HCT116 (cell line): ENCODE results near the gene IGSF9B. TPM values are rescaled to one million over a fixed set of nuclear protein-coding genes. Genes with fewer than 3 reads are reported as not detected.

Source experiments
- ATAC-seq: fragments of 200-7000 bp; cut with Tn5 transposase; 2 replicates; pipeline ENCODE4 v1.9.1; 2020; ENCODE audit warnings: mild to moderate bottlenecking, moderate library complexity
- BruUV-seq: library from RNA; stranded (reverse); fragments of 400-500 nt; replicated peaks from 2 replicates; lab custom pipeline; 2021; lab: Mats Ljungman, UMichigan
- CTCF ChIA-PET: fragments of 300-600 bp; sonication (Branson Sonifier 250); formaldehyde crosslinking; loops from one replicate; lab custom pipeline; 2021; ENCODE audit warnings: antibody characterized with exemption; lab: Charles Lee
- POLR2A ChIA-PET: fragments of 300-600, 350-600 bp; sonication (Branson Sonifier 250); formaldehyde crosslinking; loops from one replicate; lab custom pipeline; 2021; ENCODE audit warnings: antibody characterized with exemption; lab: Charles Lee
- RAD21 ChIA-PET, 2 experiments: fragments of 300-600 bp; sonication (Branson Sonifier 250); formaldehyde crosslinking; loops; one replicate each; lab custom pipeline; 2023; ENCODE audit warnings: low total read pairs in 2 of 2; ENCODE audit not compliant: uncharacterized antibody in 2 of 2, unreplicated experiment in 2 of 2, low non-redundant PET in 1 of 2; lab: Charles Lee
- DNase-seq: peaks from one replicate; pipeline ENCODE4 v3.0.0-alpha.2; 2010; ENCODE audit warnings: low read depth, low spot score
- H2AFZ ChIP-seq: fragments of 200-600 bp; shearing (Covaris generic), sonication (generic); 2 replicates; pipeline ENCODE4 v1.6.1; 2017; ENCODE audit warnings: low read depth, mixed run types, mixed read lengths, antibody characterized with exemption, low read length; ENCODE audit not compliant: poor library complexity, severe bottlenecking
- H3K27ac ChIP-seq: 2 replicates; pipeline ENCODE4 v1.5.1; 2012; ENCODE audit warnings: low read depth, low read length
- H3K27me3 ChIP-seq: fragments of 200-600 bp; sonication (generic); 2 replicates; pipeline ENCODE4 v1.6.1; 2016; ENCODE audit warnings: mixed run types, low read length, mixed read lengths; ENCODE audit not compliant: insufficient read depth
- H3K36me3 ChIP-seq, 2 experiments: fragments of 200-500 bp in 1 of 2; fragments of 200-600 bp in 1 of 2; sonication (Bioruptor generic) in 1 of 2; sonication (generic) in 1 of 2; 2 replicates each; pipeline versions ENCODE4 v1.5.1 to v1.6.1; 2014 to 2016; ENCODE audit warnings: low read length in 2 of 2, inconsistent platforms in 1 of 2, mixed read lengths in 1 of 2, mixed run types in 1 of 2; ENCODE audit not compliant: insufficient read depth in 2 of 2, control insufficient read depth in 1 of 2
- H3K4me1 ChIP-seq, 2 experiments: fragments of 200-600 bp in 1 of 2; sonication (generic) in 1 of 2; 2 replicates each; pipeline versions ENCODE4 v1.5.1 to v1.6.1; 2012 to 2017; ENCODE audit warnings: low read length in 2 of 2, inconsistent platforms in 1 of 2, mild to moderate bottlenecking in 1 of 2, mixed read lengths in 1 of 2, mixed run types in 1 of 2, moderate library complexity in 1 of 2; ENCODE audit not compliant: insufficient read depth in 2 of 2, control insufficient read depth in 1 of 2
- H3K4me2 ChIP-seq: fragments of 200-600 bp; sonication (generic); 2 replicates; pipeline ENCODE4 v1.6.1; 2017; ENCODE audit warnings: mixed run types, low read length, mixed read lengths
- H3K4me3 ChIP-seq, 2 experiments: fragments of 200-600 bp in 1 of 2; sonication (generic) in 1 of 2; replicated peaks in 1 of 2; 2 replicates each; pipeline ENCODE4 v1.5.1; 2011 to 2016; ENCODE audit warnings: low read length in 2 of 2, control low read depth in 1 of 2, low read depth in 1 of 2, mild to moderate bottlenecking in 1 of 2, mixed read lengths in 1 of 2, mixed run types in 1 of 2
- H3K79me2 ChIP-seq: fragments of 200-600 bp; sonication (generic); 2 replicates; pipeline ENCODE4 v1.6.1; 2017; ENCODE audit warnings: mild to moderate bottlenecking, mixed run types, low read length, moderate library complexity, mixed read lengths; ENCODE audit not compliant: insufficient read depth
- H3K9ac ChIP-seq: fragments of 200-600 bp; sonication (generic); 2 replicates; pipeline ENCODE4 v1.6.1; 2016; ENCODE audit warnings: low read length, mixed read lengths
- H3K9me2 ChIP-seq: fragments of 200-600 bp; sonication (generic), shearing (Covaris generic); 2 replicates; pipeline ENCODE4 v1.6.1; 2017; ENCODE audit warnings: mixed run types, mild to moderate bottlenecking, moderate library complexity; ENCODE audit not compliant: insufficient read depth
- H3K9me3 ChIP-seq, 2 experiments: fragments of 200-500 bp in 1 of 2; fragments of 200-600 bp in 1 of 2; sonication (Bioruptor generic) in 1 of 2; sonication (generic) in 1 of 2; 2 replicates each; pipeline ENCODE4 v1.6.1; 2014 to 2017; ENCODE audit warnings: low read length in 2 of 2, mixed read lengths in 2 of 2, inconsistent platforms in 1 of 2, low read depth in 1 of 2, mild to moderate bottlenecking in 1 of 2, mixed run types in 1 of 2, moderate library complexity in 1 of 2; ENCODE audit not compliant: control insufficient read depth in 1 of 2, insufficient read depth in 1 of 2
- H4K20me1 ChIP-seq: fragments of 200-600 bp; sonication (generic), shearing (Covaris generic); 2 replicates; pipeline ENCODE4 v1.6.1; 2017; ENCODE audit warnings: mixed run types, mild to moderate bottlenecking, moderate library complexity; ENCODE audit not compliant: insufficient read depth
- CBX3 ChIP-seq: IDR thresholded peaks from 2 replicates; pipeline ENCODE4 v1.6.1; 2012; ENCODE audit warnings: low read depth
- CEBPB ChIP-seq: IDR thresholded peaks from 2 replicates; pipeline ENCODE4 v1.6.1; 2012; ENCODE audit warnings: low read depth
- CTCF ChIP-seq, 3 experiments: fragments of 200-600 bp in 1 of 3; sonication (generic) in 1 of 3; IDR thresholded peaks in 2 of 3; conservative IDR thresholded peaks in 1 of 3; 2 replicates each; pipeline ENCODE4 v1.5.1; 2012 to 2017; ENCODE audit warnings: low read depth in 2 of 3, low read length in 2 of 3, antibody characterized with exemption in 1 of 3, borderline replicate concordance in 1 of 3, control low read depth in 1 of 3, mild to moderate bottlenecking in 1 of 3, mixed read lengths in 1 of 3, mixed run types in 1 of 3, moderate library complexity in 1 of 3; ENCODE audit not compliant: insufficient read depth in 1 of 3
- EGR1 ChIP-seq: IDR thresholded peaks from 2 replicates; pipeline ENCODE4 v1.6.1; 2012; ENCODE audit warnings: low read depth
- ELF1 ChIP-seq: IDR thresholded peaks from 2 replicates; pipeline ENCODE4 v1.6.1; 2012; ENCODE audit warnings: low read depth, borderline replicate concordance
- EZH2 ChIP-seq: fragments of 200-600 bp; sonication (generic); IDR thresholded peaks from 2 replicates; pipeline ENCODE4 v1.6.1; 2017; ENCODE audit warnings: antibody characterized with exemption, mixed run types
- FOSL1 ChIP-seq: IDR thresholded peaks from 2 replicates; pipeline ENCODE4 v1.6.1; 2012; ENCODE audit warnings: low read depth
- JUND ChIP-seq: IDR thresholded peaks from 2 replicates; pipeline ENCODE4 v1.6.1; 2012
- POLR2A ChIP-seq: IDR thresholded peaks from 2 replicates; pipeline ENCODE4 v1.7.0; 2011; ENCODE audit warnings: borderline replicate concordance; ENCODE audit not compliant: insufficient read depth, insufficient read length; ENCODE audit errors: extremely low read depth
- POLR2AphosphoS5 ChIP-seq: IDR thresholded peaks from 2 replicates; pipeline ENCODE4 v1.6.1; 2011; ENCODE audit warnings: mild to moderate bottlenecking, low read depth, low read length, moderate library complexity
- RAD21 ChIP-seq: IDR thresholded peaks from 2 replicates; pipeline ENCODE4 v1.6.1; 2012; ENCODE audit warnings: low read depth, mild to moderate bottlenecking
- SIN3A ChIP-seq: IDR thresholded peaks from 2 replicates; pipeline ENCODE4 v1.6.1; 2012; ENCODE audit warnings: low read depth
- SP1 ChIP-seq: IDR thresholded peaks from 2 replicates; pipeline ENCODE4 v1.6.1; 2012; ENCODE audit warnings: low read depth
- ZBTB33 ChIP-seq: IDR thresholded peaks from 2 replicates; pipeline ENCODE4 v1.6.1; 2011; ENCODE audit warnings: mild to moderate bottlenecking, low read length, moderate library complexity; ENCODE audit not compliant: insufficient replicate concordance; ENCODE audit errors: extremely low read depth
- ZFX ChIP-seq: fragments of 450-650 bp; IDR thresholded peaks from 2 replicates; pipeline ENCODE4 v1.6.1; 2017
- ZNF274 ChIP-seq: fragments of 200-500 bp; sonication (Bioruptor generic); IDR thresholded peaks from 2 replicates; pipeline ENCODE4 v1.6.1; 2014; ENCODE audit warnings: mild to moderate bottlenecking, low read depth, low read length, inconsistent platforms
- intact Hi-C: fragments of 100-400 bp; cut with micrococcal nuclease; formaldehyde crosslinking; loops from 2 replicates; pipeline ENCODE4 v1.10.0; 2022
- total RNA-seq: library from RNA; stranded (reverse); gene quantifications from one replicate; pipeline ENCODE4 v1.2.1, GENCODE V29; 2021; ENCODE audit not compliant: unreplicated experiment
- TF ChIP-seq, protein P1 (sequence below): IDR thresholded peaks from 2 replicates; pipeline ENCODE4 v1.6.1; 2012
- TF ChIP-seq, protein P2 (sequence below): IDR thresholded peaks from 2 replicates; pipeline ENCODE4 v1.6.1; 2012
- TF ChIP-seq, protein P3 (sequence below): IDR thresholded peaks from 2 replicates; pipeline ENCODE4 v1.6.1; 2012; ENCODE audit warnings: low read depth

The IGSF9B gene
- total RNA-seq, 1 experiment from 2014 or later = 12.4 TPM

GRCh38 chr11:133895551-133895950 lies 61.2 kb downstream of the IGSF9B start:
- Histone ChIP-seq H3K4me2 (no peak overlapping the region), H3K9me3 (no peaks in the 10 kb centered on the region), H3K9me2 (no peaks in the 10 kb centered on the region), H3K27ac (no peak overlapping the region), H4K20me1 (no peaks in the 10 kb centered on the region), H3K36me3 (no peaks in the 10 kb centered on the region), H3K4me1 (no peaks in the 10 kb centered on the region), H2AFZ (no peak overlapping the region), H3K27me3 (peaks cover 16% of the 10 kb centered on the region; the same call in 1 of the 2 replicates), H3K4me3 (no peak overlapping the region), H3K79me2 (no peaks in the 10 kb centered on the region), H3K9ac (no peak overlapping the region)
- ChIA-PET CTCF (no interaction called here), POLR2A (no interaction called here), RAD21 (no interaction called here)
- DNase-seq = no peak
- BruUV-seq = no TSS peak
- ATAC-seq = no peak
- TF ChIP-seq CEBPB (no peak), ZFX (no peak), SIN3A (no peak), RAD21 (no peak), POLR2A (no peak), ZNF274 (no peak), SP1 (no peak), ELF1 (no peak), CTCF (IDR thresholded peaks at IDR 0.05 in 2 of 3, conservative IDR thresholded peaks at IDR 0.05 in 1 of 3; ENCODE audit: borderline replicate concordance in 1 of 3, insufficient read depth in 1 of 3, low read depth in 2 of 3, low read length in 2 of 3) (no peak), POLR2AphosphoS5 (no peak), JUND (no peak), EGR1 (no peak), CBX3 (no peak), EZH2 (no peak), FOSL1 (no peak), ZBTB33 (no peak)
- TF ChIP-seq, protein P1, sequence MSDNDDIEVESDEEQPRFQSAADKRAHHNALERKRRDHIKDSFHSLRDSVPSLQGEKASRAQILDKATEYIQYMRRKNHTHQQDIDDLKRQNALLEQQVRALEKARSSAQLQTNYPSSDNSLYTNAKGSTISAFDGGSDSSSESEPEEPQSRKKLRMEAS = no peak
- TF ChIP-seq, protein P2, sequence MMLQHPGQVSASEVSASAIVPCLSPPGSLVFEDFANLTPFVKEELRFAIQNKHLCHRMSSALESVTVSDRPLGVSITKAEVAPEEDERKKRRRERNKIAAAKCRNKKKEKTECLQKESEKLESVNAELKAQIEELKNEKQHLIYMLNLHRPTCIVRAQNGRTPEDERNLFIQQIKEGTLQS = no peak
- TF ChIP-seq, protein P3, sequence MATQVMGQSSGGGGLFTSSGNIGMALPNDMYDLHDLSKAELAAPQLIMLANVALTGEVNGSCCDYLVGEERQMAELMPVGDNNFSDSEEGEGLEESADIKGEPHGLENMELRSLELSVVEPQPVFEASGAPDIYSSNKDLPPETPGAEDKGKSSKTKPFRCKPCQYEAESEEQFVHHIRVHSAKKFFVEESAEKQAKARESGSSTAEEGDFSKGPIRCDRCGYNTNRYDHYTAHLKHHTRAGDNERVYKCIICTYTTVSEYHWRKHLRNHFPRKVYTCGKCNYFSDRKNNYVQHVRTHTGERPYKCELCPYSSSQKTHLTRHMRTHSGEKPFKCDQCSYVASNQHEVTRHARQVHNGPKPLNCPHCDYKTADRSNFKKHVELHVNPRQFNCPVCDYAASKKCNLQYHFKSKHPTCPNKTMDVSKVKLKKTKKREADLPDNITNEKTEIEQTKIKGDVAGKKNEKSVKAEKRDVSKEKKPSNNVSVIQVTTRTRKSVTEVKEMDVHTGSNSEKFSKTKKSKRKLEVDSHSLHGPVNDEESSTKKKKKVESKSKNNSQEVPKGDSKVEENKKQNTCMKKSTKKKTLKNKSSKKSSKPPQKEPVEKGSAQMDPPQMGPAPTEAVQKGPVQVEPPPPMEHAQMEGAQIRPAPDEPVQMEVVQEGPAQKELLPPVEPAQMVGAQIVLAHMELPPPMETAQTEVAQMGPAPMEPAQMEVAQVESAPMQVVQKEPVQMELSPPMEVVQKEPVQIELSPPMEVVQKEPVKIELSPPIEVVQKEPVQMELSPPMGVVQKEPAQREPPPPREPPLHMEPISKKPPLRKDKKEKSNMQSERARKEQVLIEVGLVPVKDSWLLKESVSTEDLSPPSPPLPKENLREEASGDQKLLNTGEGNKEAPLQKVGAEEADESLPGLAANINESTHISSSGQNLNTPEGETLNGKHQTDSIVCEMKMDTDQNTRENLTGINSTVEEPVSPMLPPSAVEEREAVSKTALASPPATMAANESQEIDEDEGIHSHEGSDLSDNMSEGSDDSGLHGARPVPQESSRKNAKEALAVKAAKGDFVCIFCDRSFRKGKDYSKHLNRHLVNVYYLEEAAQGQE = no peak
- intact Hi-C loops = no loop called here
